Activated effector memory CD4-positive, alpha-beta T cell treated with anti-CD3 and anti-CD28 coated beads, Interleukin-2, amount 50 U/mL, for 16 hours (primary cell): Measurements from ENCODE around the gene GAD2.

Source experiments
- DNase-seq: peaks from one replicate; pipeline ENCODE4 v3.0.0-alpha.2; 2020

The GAD2 gene

GRCh38 chr10:26225322-26225721 is 8.7 kb downstream of the GAD2 start:
- no peak for DNase-seq

- DNase-seq = no peak
Observed at GRCh38 chr10:26227786-26228185, 11.2 kb downstream of the GAD2 start.

GRCh38 chr10:26232174-26232573 is 15.6 kb downstream of the GAD2 start:
- no peak for DNase-seq

- no peak for DNase-seq
Observed at GRCh38 chr10:26235761-26236160, 19.2 kb downstream of the GAD2 start.

- DNase-seq = no peak
Observed at GRCh38 chr10:26238378-26238777, 21.8 kb downstream of the GAD2 start.

- no peak for DNase-seq
Observed at GRCh38 chr10:26242706-26243350, 26.3 kb downstream of the GAD2 start.

GRCh38 chr10:26243351-26243720 is 26.8 kb downstream of the GAD2 start:
- no peak for DNase-seq

- no peak for DNase-seq
Observed at GRCh38 chr10:26249681-26250080, 33.1 kb downstream of the GAD2 start.

GRCh38 chr10:26251925-26252324 is 35.4 kb downstream of the GAD2 start:
- DNase-seq = no peak

GRCh38 chr10:26254616-26255015 is 38.0 kb downstream of the GAD2 start:
- no peak for DNase-seq

- no peak for DNase-seq
Observed at GRCh38 chr10:26259341-26259740, 42.8 kb downstream of the GAD2 start.

GRCh38 chr10:26269754-26270153 is 53.2 kb downstream of the GAD2 start:
- no peak for DNase-seq

- no peak for DNase-seq
Observed at GRCh38 chr10:26274391-26274790, 57.8 kb downstream of the GAD2 start.

GRCh38 chr10:26278295-26278694 is 61.7 kb downstream of the GAD2 start:
- DNase-seq = no peak

GRCh38 chr10:26290236-26290635 is 73.7 kb downstream of the GAD2 start:
- no peak for DNase-seq

- DNase-seq = no peak
Observed at GRCh38 chr10:26291721-26292480, 75.3 kb downstream of the GAD2 start.

GRCh38 chr10:26296360-26296759 is 79.8 kb downstream of the GAD2 start:
- no peak for DNase-seq

GRCh38 chr10:26300001-26300400 is 83.4 kb downstream of the GAD2 start:
- no peak for DNase-seq

GRCh38 chr10:26303366-26303765 is 86.8 kb downstream of the GAD2 start:
- no peak for DNase-seq

- DNase-seq = no peak
Observed at GRCh38 chr10:26310361-26310760, 93.8 kb downstream of the GAD2 start.

GRCh38 chr10:26311383-26311940 is 94.9 kb downstream of the GAD2 start:
- no peak for DNase-seq

GRCh38 chr10:26314265-26315013 is 97.9 kb downstream of the GAD2 start:
- no peak for DNase-seq

GRCh38 chr10:26318672-26319071 is 102.1 kb downstream of the GAD2 start:
- DNase-seq = no peak

- no peak for DNase-seq
Observed at GRCh38 chr10:26323219-26323618, 106.6 kb downstream of the GAD2 start.
